Thyroid gland (tissue), 4 donors: ENCODE data around the gene ORAI2.

Experiments used
- CTCF ChIP-seq, 6 experiments: fragments of 200-600 bp in 3 of 6; fragments of 450-650 bp in 3 of 6; sonication (generic) in 3 of 6; IDR thresholded peaks; one replicate each; pipeline ENCODE4 v1.5.1; 2016 to 2019; ENCODE audit warnings: antibody characterized with exemption in 6 of 6, mild to moderate bottlenecking in 2 of 6, inconsistent platforms in 1 of 6, moderate library complexity in 1 of 6
- POLR2A ChIP-seq, 2 donors: fragments of 450-650 bp; IDR thresholded peaks; one replicate each; pipeline ENCODE4 v1.6.1; 2017; ENCODE audit warnings: antibody characterized with exemption in 2 of 2, mild to moderate bottlenecking in 2 of 2, moderate library complexity in 1 of 2

- TF ChIP-seq CTCF (IDR thresholded peaks at IDR 0.05) (no peak), POLR2A (IDR thresholded peaks at IDR 0.05) (peak in 1 of 2 donors; percentile 35)
These were observed 745 bp upstream of the ORAI2 start for GRCh38 chr7:102432442-102433218.
